ENCODE data around the gene TMEM115. TPM values are rescaled to one million over a fixed set of nuclear protein-coding genes. Genes with fewer than 3 reads are reported as not detected.

The TMEM115 gene
- total RNA-seq, 2 experiments from 2014 or later: 19.0 to 20.2 TPM

DNA sequence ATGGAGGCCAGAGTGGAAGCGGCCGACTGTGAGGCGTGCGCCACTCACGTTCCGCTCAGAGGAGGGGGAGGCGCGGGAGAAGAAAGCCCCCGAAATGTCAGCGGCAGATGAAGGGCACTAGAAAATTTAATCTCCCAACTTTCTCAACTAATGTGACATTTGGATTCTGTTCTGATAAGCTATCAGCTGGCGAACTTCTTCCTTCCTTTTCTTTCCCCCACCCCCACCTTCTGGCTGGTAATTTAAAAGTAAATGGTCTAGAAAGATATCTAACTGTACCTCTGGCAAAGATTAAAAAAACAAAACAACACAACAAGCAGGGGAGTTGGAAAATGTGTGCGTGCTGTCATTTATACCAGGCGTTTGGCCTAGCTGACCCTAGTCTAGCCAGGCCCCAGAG lies 26.4 kb upstream of the TMEM115 start:
- no peak overlapping the region for H3K27ac Mint-ChIP-seq
- no peaks in the 10 kb centered on the region for H3K36me3 Mint-ChIP-seq
- no peak for DNase-seq
- no peaks in the 10 kb centered on the region for H3K27me3 Mint-ChIP-seq
- H3K9me3 Mint-ChIP-seq: no peaks in the 10 kb centered on the region
- H3K4me3 Mint-ChIP-seq: no peak overlapping the region
- no peaks in the 10 kb centered on the region for H3K4me1 Mint-ChIP-seq

DNA sequence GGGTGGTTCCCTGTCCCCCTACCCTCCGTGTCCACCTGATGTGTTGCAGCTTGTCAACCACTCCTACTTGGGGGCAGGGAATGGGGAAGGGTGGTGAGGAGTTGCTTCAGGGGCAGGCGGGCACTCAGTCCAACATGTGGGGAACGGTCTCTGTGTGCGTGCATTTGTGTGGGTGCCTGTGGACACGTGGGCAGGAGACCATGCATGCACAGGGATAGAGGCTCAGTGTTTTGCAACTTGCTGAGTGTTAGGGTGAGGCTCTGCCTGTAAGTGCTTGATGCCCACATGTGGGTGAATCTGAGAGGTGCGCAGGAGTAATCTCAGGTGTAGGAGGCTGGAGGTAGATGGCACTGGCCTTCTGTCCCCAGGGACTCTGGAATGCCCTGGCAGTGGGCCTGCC lies 24.4 kb upstream of the TMEM115 start:
- H3K27ac Mint-ChIP-seq: no peak overlapping the region
- no peak for DNase-seq
- no peaks in the 10 kb centered on the region for H3K9me3 Mint-ChIP-seq
- no peaks in the 10 kb centered on the region for H3K36me3 Mint-ChIP-seq
- H3K27me3 Mint-ChIP-seq: no peaks in the 10 kb centered on the region
- no peaks in the 10 kb centered on the region for H3K4me1 Mint-ChIP-seq
- no peak overlapping the region for H3K4me3 Mint-ChIP-seq

DNA sequence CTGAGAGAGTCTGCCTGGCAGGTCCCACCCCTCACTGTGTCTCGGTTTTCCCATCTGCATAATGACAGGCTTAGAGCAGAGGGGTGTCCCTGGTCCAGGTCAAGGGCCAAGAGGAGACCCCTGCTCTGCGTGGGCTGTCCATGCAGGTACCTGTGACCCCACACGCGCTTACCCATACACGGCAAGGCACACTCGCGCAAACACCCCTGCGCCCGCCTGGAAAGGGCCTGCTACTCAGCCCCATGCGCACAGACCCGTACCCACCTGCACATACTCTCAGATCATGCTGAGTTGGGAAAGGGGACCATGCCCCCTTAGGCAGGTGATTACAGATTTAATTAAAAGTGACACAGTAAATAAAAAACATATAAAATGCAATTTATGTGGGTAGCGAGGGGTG lies 23.4 kb upstream of the TMEM115 start:
- no peaks in the 10 kb centered on the region for H3K4me1 Mint-ChIP-seq
- no peaks in the 10 kb centered on the region for H3K9me3 Mint-ChIP-seq
- H3K36me3 Mint-ChIP-seq: no peaks in the 10 kb centered on the region
- H3K27me3 Mint-ChIP-seq: no peaks in the 10 kb centered on the region
- DNase-seq: no peak
- no peak overlapping the region for H3K4me3 Mint-ChIP-seq
- no peak overlapping the region for H3K27ac Mint-ChIP-seq

DNA sequence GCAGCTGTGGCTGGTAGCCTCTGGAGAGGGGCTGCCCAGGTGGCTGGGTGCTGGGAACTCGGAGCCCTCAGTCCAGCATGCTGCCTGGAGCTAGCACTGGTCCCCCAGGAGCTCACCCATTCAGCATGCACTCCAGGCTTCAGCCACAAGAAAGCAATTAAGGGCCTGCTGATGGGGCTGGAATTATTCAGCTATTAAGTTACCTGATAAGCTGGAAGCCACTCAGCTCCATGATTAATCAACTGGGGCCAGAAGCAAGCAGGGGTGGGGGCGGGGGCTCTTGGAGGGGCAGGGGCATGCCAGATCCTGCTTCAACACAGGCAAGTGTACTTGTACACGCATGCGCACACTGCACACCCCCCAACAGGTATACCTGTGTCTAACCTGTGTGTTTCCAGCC lies 22.1 kb upstream of the TMEM115 start:
- no peak for DNase-seq
- no peak overlapping the region for H3K27ac Mint-ChIP-seq
- no peaks in the 10 kb centered on the region for H3K27me3 Mint-ChIP-seq
- H3K9me3 Mint-ChIP-seq: no peaks in the 10 kb centered on the region
- no peak overlapping the region for H3K4me3 Mint-ChIP-seq
- no peaks in the 10 kb centered on the region for H3K4me1 Mint-ChIP-seq
- no peaks in the 10 kb centered on the region for H3K36me3 Mint-ChIP-seq

DNA sequence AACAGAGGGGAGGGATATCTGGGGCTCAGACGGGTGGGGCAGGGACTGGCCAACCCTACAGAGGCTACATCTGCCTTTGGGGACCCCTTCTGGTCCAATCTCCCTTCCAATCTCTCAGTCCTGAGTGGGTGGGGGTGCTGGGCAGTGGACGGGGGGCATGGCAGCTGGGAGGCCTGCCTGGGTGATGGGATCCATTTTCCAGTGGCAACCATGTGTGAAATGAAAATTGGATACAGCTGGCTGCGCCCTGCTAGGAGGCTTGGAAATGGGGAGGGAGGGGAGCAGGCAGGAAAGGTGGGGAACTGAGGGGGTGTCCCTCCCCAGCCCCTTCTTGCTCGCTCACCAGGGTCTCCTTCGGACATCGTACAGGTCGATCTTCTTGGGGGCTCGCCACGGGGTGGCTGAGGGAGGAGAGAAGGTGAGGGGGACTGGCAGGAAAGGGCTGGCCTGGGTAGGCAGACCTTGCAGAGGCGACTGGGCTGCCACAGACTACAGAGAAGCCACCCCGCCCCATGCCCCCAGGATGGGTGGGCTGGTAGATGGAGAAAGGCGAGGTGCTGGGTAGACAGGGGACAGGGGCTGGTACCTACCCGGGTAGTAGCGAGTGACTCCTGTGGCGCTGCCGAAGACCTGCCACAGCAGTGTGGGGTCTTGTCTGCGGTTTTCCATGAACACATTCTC lies 21.2 kb upstream of the TMEM115 start:
- no peaks in the 10 kb centered on the region for H3K27me3 Mint-ChIP-seq
- no peaks in the 10 kb centered on the region for H3K4me1 Mint-ChIP-seq
- DNase-seq: no peak
- no peak overlapping the region for H3K4me3 Mint-ChIP-seq
- no peaks in the 10 kb centered on the region for H3K9me3 Mint-ChIP-seq
- no peak overlapping the region for H3K27ac Mint-ChIP-seq
- no peaks in the 10 kb centered on the region for H3K36me3 Mint-ChIP-seq

DNA sequence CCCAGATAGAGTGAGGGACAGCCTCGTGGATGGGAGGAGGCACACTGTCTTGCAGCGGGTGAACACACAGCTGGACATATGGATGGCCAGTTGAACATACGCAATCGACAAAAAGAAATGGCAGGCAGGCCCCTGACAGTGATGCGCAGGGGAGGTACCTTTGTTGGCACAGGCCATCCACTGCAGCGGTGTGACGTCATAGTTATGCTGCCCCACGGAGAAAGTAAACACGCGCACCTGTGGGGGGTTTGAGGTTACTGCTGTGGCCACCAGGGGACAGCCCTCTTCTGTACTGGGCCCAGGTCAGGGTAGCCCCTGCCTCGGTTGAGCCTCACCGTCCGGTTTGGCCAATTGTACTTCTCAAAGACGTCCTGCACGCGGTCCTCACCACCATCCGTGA lies 19.4 kb upstream of the TMEM115 start:
- no peak for DNase-seq
- Mint-ChIP-seq H3K4me3 (no peak overlapping the region), H3K9me3 (no peaks in the 10 kb centered on the region), H3K27ac (no peak overlapping the region), H3K4me1 (no peaks in the 10 kb centered on the region), H3K36me3 (no peaks in the 10 kb centered on the region), H3K27me3 (no peaks in the 10 kb centered on the region)

DNA sequence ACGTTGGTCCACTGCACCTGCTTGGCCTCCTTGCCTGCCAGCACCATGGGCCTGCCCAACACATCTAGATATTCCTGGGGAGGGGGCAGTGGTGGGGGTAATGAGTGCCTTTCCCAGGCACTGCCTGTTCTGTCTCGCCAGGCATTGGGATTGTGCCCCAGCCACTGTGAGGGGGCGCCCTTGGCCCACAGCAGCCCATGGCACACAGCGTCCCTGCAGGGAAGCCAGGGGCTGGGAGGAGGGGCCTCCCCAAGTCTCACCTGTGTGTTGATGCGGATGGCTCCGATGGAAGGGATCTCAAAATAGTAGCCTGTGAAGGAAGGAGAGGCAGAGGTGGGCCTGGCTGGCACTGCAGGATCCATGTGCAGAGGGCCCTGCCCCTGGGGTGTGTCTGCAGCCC lies 18.7 kb upstream of the TMEM115 start:
- Mint-ChIP-seq H3K9me3 (no peaks in the 10 kb centered on the region), H3K27ac (no peak overlapping the region), H3K4me1 (peaks cover 2% of the 10 kb centered on the region), H3K27me3 (no peaks in the 10 kb centered on the region), H3K4me3 (no peak overlapping the region), H3K36me3 (no peaks in the 10 kb centered on the region)
- DNase-seq: no peak

DNA sequence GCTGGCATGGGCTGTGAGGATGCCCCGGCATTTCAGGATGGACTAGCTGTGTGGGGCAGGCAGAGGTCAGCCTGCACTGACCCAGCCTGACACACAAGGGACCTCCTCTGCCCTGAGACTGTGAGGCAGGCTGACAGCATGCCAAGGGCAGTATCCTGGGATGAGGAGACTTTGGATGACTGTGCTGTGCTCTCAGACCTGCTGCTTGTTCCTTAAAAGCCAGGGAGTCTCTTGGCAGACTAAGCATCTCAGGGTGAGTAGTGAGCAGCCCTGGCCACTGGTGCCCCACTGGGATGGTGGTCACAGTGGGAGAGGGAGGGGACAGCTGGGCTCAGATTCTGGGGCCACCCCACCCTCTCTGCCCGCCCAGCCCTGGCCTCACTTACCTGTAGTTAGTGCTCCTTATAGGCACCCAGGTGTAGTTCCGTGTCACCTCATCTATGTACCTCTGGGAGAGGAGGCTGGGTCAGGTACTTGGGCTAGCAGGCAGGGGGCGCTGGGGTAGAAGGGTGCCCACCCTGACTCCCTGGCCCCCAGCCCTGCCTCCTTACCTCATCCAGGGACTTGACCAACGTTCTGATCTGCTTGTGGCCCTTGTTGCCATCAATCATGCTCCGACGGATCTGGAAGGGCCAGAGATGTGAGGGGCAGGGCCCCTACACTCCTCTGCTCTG lies 16.1 kb upstream of the TMEM115 start:
- H3K4me3 Mint-ChIP-seq: no peak overlapping the region
- H3K36me3 Mint-ChIP-seq: no peaks in the 10 kb centered on the region
- no peak overlapping the region for H3K27ac Mint-ChIP-seq
- H3K4me1 Mint-ChIP-seq: peaks cover 7% of the 10 kb centered on the region
- no peaks in the 10 kb centered on the region for H3K9me3 Mint-ChIP-seq
- DNase-seq: no peak
- H3K27me3 Mint-ChIP-seq: no peaks in the 10 kb centered on the region

DNA sequence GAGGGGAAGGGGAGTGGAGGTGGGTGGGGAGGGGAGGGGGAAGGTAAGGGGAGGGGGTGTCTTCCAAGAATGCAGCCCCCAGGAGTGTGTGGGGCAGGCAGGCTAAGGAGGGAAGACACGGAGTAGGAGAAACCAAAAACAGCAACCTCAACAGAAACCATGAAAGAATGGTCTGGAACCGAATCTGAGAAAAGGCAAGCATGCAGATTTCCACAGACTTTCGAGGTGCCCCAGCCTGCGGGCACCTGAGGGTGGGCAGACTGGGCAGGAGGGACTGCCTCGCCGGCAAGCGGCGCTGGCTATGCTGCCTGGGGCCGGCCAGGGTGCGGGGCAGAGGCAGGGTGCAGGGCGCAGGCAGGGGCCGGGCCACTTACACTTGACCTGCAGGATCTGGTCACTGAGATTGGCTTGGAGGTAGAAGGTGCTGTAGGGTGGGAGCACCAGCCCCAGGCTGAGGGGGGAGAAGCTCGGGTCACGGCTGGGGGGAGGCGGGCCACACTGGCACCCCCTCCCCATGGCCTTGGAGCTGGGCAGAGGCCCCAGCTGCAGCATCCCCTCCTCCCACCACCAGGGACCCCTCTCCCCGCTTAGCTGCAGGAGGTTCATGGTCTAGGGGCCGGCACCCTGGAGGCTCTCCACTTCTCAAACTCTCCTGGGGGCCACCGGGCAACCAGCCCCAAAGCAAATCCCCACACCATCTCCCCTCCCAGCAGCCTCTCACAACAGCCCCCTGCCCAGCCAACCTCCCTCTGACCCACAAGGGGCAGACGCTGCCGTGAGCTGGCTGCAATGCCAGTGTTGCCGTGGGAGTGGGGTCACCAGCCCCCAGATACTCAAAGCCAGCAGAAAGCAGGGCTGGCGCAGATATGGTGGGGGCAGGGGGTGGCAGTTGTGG lies 15.3 kb upstream of the TMEM115 start:
- H3K4me3 Mint-ChIP-seq: no peak overlapping the region
- no peak overlapping the region for H3K27ac Mint-ChIP-seq
- H3K9me3 Mint-ChIP-seq: no peaks in the 10 kb centered on the region
- no peaks in the 10 kb centered on the region for H3K36me3 Mint-ChIP-seq
- peaks cover 7% of the 10 kb centered on the region for H3K4me1 Mint-ChIP-seq
- no peaks in the 10 kb centered on the region for H3K27me3 Mint-ChIP-seq
- no peak for DNase-seq

DNA sequence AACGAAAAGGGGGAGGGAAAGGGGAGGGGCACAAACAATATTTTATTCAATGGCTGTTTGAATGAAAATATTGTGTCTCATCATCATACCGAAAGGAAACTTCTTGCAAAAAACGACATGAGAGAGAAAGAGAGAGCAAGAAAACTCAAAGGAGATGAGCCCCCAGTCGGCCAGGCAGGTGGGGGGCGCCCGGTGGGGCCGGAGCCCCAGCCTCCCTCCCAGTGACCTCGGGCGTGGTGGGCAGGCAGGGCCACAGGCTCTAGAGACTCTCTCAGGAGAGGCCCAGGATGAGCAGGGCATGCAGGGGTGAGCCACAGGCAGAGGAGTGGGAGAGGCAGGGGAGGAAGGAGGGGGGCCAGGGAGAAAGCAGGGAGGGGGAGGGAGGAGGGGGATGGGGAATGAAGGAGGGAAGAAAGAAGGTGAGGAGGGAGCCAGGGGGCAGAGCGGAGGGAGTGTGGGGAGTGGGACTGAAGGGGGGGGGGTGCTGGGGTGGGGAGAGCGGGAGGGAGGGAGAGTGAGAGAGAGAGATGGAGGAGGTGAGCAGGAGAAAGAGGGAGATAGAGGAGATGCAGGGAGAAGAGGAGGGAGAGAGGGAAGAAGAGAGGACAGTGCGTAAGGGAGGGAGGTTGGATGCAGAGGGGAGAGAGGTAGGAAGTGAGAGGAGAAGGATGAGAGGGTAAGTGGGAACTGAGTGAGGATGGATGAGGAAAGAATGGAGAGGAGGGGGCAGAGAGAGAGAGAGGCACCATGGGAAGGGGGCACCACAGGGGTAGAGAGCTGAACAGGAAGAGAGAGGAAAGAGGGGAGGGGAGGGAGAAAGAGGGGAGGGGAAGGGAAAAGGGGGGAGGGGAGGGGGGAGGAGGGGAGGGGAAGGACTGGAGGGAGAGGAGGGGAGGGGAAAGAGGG lies 14.1 kb upstream of the TMEM115 start:
- H3K9me3 Mint-ChIP-seq: no peaks in the 10 kb centered on the region
- H3K27ac Mint-ChIP-seq: no peak overlapping the region
- H3K27me3 Mint-ChIP-seq: no peaks in the 10 kb centered on the region
- H3K4me1 Mint-ChIP-seq: peaks cover 10% of the 10 kb centered on the region
- H3K4me3 Mint-ChIP-seq: no peak overlapping the region
- H3K36me3 Mint-ChIP-seq: no peaks in the 10 kb centered on the region
- no peak for DNase-seq

DNA sequence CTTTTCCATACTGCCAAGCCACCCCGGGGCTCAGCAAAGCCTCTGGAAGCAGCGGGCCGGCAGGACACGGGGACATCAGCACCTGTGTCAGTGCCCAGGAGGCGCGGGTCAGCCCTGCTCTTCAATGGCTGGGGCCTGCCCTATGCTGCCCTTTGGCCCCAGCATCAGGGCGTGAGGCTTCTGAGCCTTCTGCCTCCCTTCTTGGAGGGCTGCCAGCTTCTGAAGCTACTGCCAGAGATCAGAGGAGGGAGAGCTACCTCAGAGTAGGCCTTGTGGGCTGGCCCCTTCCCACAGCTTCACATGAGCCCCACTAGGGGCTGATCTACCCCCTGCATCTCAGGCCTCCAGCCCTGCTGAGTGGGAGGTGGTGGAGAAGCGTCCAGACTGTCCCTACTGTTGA lies 13.0 kb upstream of the TMEM115 start:
- Mint-ChIP-seq H3K27ac (no peak overlapping the region), H3K4me3 (no peak overlapping the region), H3K4me1 (peaks cover 10% of the 10 kb centered on the region), H3K36me3 (no peaks in the 10 kb centered on the region), H3K9me3 (no peaks in the 10 kb centered on the region), H3K27me3 (no peaks in the 10 kb centered on the region)
- DNase-seq: no peak

DNA sequence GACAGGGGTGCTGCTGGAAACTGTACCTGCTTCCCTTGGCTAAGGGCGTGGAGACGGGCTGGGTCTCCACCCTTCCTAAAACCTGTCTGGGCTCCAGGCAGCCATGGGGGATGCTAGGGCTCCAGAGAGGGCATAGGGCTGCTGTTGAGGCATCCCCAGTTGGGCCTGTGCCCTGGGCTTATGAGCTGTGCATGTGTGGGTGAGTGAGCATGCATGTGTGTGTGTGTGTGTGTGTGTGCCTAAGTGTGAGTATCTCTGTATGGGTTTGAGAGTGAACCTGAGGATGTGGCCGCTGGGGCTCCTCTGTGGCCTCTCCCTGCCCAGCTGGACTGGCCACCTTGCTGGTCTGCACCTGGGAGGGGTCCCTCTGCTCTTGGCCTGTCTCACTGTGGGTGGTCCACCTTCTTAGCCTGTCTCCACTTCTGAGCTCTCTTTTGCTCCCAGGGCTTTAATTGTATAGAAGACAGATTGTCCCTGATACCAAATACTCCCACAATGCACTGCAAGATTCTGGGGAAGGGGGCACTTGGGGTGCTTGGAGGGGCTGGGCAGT lies 11.9 kb upstream of the TMEM115 start:
- no peak for DNase-seq
- H3K27ac Mint-ChIP-seq: no peak overlapping the region
- H3K4me1 Mint-ChIP-seq: peaks cover 11% of the 10 kb centered on the region
- no peak overlapping the region for H3K4me3 Mint-ChIP-seq
- no peaks in the 10 kb centered on the region for H3K27me3 Mint-ChIP-seq
- no peaks in the 10 kb centered on the region for H3K9me3 Mint-ChIP-seq
- no peaks in the 10 kb centered on the region for H3K36me3 Mint-ChIP-seq

DNA sequence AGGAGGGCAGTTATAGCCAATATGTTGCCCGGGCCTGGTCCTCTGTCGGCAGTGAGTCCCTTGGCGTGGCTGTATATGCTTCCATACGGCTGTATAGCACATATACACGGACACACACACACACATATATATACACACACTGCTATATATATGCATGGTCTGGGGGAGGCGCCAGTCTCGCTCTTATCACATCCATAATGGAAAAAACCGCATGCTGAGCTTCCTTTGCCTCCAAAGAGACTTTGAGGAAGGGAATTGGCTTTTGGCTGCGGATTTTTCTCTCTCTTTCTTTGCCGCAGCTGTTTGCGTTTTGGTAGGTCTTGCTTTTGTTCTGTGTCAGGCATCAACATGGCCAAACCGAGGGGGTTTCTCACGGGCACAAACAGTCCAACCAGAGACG lies 11.3 kb upstream of the TMEM115 start:
- no peak for DNase-seq
- H3K9me3 Mint-ChIP-seq: no peaks in the 10 kb centered on the region
- no peak overlapping the region for H3K27ac Mint-ChIP-seq
- H3K4me1 Mint-ChIP-seq: peaks cover 17% of the 10 kb centered on the region
- H3K4me3 Mint-ChIP-seq: no peak overlapping the region
- H3K36me3 Mint-ChIP-seq: no peaks in the 10 kb centered on the region
- no peaks in the 10 kb centered on the region for H3K27me3 Mint-ChIP-seq

DNA sequence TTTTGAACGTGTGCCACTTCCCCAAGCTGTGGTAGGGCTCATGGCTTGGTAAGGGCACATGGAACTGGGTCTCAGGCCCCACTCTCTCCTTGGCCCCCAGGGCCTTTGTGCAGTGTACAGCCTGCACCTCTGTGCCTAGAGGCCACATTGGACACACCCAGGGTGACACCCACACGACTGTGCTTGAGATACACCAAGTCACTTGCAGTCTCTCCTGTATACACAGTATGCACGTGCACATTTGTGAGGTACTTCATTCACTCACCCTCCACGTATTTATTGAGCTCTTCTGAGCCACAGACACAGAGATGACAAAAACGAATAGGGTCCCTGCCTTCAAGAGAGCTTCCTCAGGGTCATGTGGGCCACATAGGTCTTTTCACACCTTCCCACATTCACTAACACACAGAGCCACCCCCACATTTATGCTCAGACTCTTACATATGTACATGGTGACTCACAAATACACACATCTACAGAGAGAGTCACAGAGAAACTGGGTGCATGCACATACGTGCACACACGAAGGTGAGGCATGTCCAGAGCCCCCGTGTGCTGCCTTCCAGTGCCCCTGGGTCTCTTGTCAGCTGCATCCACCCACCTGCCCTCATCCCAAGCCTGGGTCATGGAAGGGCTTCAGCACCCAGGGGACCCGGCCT lies 9.8 kb upstream of the TMEM115 start:
- no peak overlapping the region for H3K4me3 Mint-ChIP-seq
- H3K9me3 Mint-ChIP-seq: no peaks in the 10 kb centered on the region
- no peaks in the 10 kb centered on the region for H3K36me3 Mint-ChIP-seq
- H3K27ac Mint-ChIP-seq: no peak overlapping the region
- H3K27me3 Mint-ChIP-seq: no peaks in the 10 kb centered on the region
- DNase-seq: no peak
- peaks cover 19% of the 10 kb centered on the region for H3K4me1 Mint-ChIP-seq

Measured in activated naive CD8-positive, alpha-beta T cell treated with anti-CD3 and anti-CD28 coated beads for 36 hours (primary cell).